Fibroblast of pulmonary artery (primary cell): ENCODE results near the gene RELL2.

ENCODE experiments used
- DNase-seq: peaks from one replicate; pipeline ENCODE4 v3.0.0-alpha.2; 2010; ENCODE audit warnings: low read depth
- H3K4me3 ChIP-seq: replicated peaks from 2 replicates; pipeline ENCODE4 v1.5.1; 2011; ENCODE audit warnings: low read depth, mild to moderate bottlenecking, control low read depth, low read length, moderate library complexity
- TF ChIP-seq, protein P1 (sequence below): IDR thresholded peaks from 2 replicates; pipeline ENCODE4 v1.5.1; 2011; ENCODE audit warnings: mild to moderate bottlenecking, control low read depth, low read length, inconsistent platforms; ENCODE audit errors: missing control alignments

The RELL2 gene

DNA sequence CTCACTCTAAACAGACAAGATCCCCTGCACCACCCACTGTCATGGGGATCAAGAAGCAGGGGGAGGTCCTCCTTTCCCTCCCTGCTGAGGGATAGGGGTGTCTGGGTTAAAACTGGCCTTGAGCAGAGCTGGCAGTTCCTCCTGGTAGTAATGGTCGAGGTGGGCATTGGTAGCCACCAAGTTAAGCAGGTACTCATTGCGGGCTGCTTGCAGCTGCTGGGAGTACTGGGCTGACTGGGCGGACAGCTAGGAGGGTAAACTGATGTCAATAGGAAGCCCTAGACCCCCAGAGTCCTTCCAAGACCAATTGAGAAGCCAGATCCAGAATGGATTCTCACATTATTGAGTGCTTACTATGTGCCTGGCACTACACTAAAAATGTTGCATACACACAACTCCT is 11.1 kb downstream of the RELL2 start:
- no peak overlapping the region for H3K4me3 ChIP-seq
- DNase-seq = no peak
- TF ChIP-seq, protein P1, sequence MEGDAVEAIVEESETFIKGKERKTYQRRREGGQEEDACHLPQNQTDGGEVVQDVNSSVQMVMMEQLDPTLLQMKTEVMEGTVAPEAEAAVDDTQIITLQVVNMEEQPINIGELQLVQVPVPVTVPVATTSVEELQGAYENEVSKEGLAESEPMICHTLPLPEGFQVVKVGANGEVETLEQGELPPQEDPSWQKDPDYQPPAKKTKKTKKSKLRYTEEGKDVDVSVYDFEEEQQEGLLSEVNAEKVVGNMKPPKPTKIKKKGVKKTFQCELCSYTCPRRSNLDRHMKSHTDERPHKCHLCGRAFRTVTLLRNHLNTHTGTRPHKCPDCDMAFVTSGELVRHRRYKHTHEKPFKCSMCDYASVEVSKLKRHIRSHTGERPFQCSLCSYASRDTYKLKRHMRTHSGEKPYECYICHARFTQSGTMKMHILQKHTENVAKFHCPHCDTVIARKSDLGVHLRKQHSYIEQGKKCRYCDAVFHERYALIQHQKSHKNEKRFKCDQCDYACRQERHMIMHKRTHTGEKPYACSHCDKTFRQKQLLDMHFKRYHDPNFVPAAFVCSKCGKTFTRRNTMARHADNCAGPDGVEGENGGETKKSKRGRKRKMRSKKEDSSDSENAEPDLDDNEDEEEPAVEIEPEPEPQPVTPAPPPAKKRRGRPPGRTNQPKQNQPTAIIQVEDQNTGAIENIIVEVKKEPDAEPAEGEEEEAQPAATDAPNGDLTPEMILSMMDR = no peak

DNA sequence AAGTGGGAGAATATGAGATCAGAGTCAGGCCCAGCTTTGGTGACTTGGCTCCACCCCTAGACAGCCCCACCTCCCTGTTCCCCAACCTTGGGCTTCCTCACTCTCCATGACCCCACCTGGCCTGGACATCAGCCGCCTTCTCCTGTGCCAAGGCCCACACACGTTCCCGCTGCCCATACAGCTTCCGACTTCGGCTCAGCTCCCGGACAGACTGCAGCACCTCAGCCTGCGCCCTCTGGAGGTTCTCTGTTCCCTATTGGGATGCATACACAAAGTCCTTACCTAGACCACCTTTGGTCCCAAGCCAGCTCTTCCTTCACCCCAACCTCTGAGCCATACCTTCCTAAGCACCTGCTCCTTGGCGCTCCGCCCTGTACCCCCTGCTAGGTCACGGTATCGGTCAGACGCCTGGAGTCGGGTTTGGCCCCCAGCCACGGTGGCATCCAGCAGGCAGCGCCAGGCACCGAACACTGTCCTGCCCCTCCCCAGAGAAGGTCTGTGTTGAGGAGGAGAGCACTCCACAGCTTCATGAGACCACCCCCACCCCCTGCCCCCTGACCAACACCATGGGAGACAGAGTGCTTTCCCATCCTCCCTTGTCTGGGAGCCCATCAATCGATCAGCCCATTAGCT is 12.4 kb downstream of the RELL2 start:
- no peak overlapping the region for H3K4me3 ChIP-seq
- DNase-seq = no peak
- TF ChIP-seq, protein P1 = no peak

DNA sequence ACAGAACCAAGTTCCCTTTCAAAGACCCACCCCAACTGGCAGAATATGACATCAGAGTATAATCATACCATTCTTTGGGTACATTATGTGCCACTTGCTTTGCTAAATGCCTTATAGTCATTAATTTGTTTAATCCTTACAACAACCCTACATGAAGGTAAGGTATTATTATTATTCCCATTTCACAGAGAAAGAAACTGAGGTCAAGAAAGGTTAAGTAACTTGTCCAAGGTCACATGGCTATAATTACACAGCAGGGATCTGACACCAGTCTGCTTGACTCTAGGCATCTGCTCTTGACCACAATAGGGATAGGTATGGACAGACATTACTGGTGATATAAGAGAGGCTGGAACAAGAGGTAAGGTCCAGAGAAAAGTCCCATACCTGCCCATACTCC is 13.2 kb downstream of the RELL2 start:
- H3K4me3 ChIP-seq = no peak overlapping the region
- TF ChIP-seq, protein P1 = no peak
- DNase-seq = no peak

DNA sequence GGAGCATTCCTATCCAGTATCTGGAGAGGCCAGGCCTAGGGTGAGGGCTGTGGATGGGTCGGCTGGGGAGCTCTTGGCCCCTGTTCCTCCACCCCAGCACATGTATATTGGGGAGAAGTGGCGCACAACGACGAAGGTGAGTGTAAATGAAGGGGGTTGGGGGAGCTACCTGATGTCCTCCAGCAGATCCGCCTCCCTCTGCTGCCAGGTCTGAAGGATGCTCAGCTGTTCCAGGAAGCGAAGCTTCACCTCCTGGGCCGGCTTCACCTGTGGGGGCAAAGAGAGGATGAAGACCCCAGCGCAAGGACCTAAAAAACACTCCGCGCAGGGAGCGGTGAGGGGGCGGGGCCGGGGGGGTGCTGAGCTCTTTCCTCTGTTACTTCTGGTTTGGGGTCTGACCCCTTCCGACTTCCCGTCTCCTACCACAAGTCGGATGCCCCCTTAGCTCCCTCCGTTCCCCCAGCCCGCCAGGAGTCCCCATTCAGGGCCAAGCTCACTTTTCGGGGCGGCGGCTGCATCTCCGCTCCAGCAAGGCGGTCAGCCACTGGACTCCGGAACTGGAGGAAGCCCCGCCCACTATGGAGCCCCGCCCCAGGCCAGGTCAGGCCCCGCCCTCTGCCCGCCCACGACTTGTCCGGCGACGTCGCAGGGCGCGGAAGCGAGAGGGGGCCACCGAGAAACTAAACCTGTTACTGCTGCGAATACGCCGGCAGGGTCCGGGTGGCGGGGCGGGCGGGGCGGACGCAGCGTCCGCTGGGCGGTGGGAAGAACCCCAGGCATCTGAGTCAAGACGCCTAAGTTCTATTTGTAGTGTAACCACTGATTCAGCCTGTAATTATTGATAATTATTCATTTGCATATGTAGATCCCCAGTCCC is 14.3 kb downstream of the RELL2 start, which contains the start of gene FCHSD1:
TSS of gene FCHSD1 (minus strand) at position 568 of the 877 bp plus-strand sequence. CDS start at position 518, 50 bp downstream.
- DNase-seq = peak; percentile 79
- peak within 1 kb of the TSS; percentile 84 for H3K4me3 ChIP-seq
- TF ChIP-seq, protein P1 = no peak

DNA sequence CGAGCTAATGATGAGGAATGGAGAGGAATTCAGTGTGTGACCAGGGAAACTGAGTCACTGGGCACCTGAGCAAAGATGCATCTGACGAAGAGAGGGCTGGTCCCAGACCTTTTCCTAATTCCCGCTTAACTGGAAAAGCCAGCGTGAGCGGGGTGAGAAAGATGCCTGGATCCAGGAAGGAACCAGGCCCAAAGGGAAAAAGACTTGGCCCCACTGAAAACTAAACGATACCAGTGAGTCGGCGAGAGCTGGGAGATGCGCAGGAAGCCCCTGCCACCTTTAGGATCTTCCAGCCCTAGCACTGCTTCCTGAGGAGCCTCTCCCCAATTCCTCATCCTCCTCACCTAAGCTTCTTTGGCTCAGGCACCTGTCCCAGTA is 14.9 kb downstream of the RELL2 start:
- TF ChIP-seq, protein P1 = no peak
- peak overlapping the region; percentile 84 for H3K4me3 ChIP-seq
- DNase-seq = no peak

DNA sequence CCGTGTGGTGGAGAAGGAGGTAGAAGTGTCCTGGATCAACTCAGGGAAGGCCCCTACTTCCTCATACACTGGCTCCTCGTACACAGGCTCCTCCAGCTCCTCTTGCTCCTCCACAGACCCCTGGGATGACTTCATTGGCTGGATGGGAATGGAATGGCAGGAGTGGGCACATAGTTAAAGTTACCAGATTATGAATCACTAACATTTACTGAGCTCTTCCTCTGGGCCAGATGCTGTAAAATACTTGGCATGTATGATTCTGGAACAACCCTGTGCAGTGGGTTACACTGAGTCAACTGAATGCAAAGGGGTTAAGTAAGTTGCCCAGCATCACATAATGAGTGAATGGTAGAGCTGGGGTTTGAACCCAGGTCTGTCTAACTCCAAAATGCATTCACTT is 17.5 kb downstream of the RELL2 start:
- peak; percentile 43 for DNase-seq
- no peak overlapping the region for H3K4me3 ChIP-seq
- TF ChIP-seq, protein P1 = no peak
